Nephron progenitor cell (in vitro differentiated cells): ENCODE data around the gene TBK1.
A peak's percentile ranks its signal among the peaks of the same experiment; 100 is the strongest.

ENCODE experiments used
- DNase-seq: peaks from one replicate; pipeline ENCODE4 v3.0.0; 2021
- H3K27ac Mint-ChIP-seq: 2 replicates; pipeline ENCODE4 v1.8.0; 2021; ENCODE audit warnings: mild to moderate bottlenecking, moderate library complexity, mixed read lengths
- H3K27me3 Mint-ChIP-seq: 2 replicates; pipeline ENCODE4 v1.8.0; 2021; ENCODE audit warnings: mild to moderate bottlenecking, low read depth, mixed read lengths; ENCODE audit not compliant: poor library complexity
- H3K36me3 Mint-ChIP-seq: 2 replicates; pipeline ENCODE4 v1.8.0; 2021; ENCODE audit warnings: low read depth, mixed read lengths
- H3K4me1 Mint-ChIP-seq: 2 replicates; pipeline ENCODE4 v1.8.0; 2021; ENCODE audit warnings: mixed read lengths
- H3K4me3 Mint-ChIP-seq: 2 replicates; pipeline ENCODE4 v1.8.0; 2021; ENCODE audit warnings: mild to moderate bottlenecking, moderate library complexity, mixed read lengths
- H3K9me3 Mint-ChIP-seq: 2 replicates; pipeline ENCODE4 v1.8.0; 2021; ENCODE audit warnings: mild to moderate bottlenecking, moderate library complexity, mixed read lengths
- TF ChIP-seq, protein P1 (sequence below): fragments of 200-600 bp; sonication (generic); IDR thresholded peaks from 2 replicates; pipeline ENCODE4 v1.5.0; 2021; ENCODE audit warnings: antibody characterized with exemption

Gene TBK1

DNA sequence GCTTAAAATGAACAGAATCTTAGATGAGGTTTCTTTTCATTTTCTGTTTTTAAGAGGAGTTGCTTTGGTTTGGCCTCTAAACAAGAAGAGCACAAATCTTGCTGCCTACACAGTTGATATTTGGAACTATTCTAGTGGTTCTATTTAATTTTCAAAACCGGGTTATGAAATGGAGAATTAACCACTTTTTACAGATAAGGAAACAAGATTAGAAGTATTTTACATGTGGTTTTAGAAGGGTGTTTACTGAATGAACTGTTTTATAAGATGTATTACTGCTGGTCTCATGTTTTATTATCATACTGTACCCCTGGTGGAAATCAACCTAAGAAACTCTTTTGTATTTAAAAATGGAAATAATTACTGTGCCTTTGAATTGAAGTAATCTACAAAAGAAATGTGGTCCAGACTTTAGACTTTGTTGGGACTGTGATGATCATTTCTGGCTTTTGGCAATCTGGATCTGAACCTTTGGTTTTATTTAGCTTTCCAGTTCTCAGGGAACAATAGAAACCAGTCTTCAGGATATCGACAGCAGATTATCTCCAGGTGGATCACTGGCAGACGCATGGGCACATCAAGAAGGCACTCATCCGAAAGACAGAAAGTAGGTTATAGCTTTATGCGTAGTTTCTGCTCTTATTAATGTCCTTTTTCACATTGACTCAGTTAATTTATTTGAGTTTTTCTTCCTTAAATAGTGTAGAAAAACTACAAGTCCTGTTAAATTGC lies 43.2 kb downstream of the TBK1 start:
- peaks cover 56% of the 10 kb centered on the region for H3K36me3 Mint-ChIP-seq
- DNase-seq, result no peak
- H3K27me3 Mint-ChIP-seq, result no peaks in the 10 kb centered on the region
- H3K9me3 Mint-ChIP-seq, result no peaks in the 10 kb centered on the region
- no peaks in the 10 kb centered on the region for H3K4me1 Mint-ChIP-seq
- TF ChIP-seq, protein P1, sequence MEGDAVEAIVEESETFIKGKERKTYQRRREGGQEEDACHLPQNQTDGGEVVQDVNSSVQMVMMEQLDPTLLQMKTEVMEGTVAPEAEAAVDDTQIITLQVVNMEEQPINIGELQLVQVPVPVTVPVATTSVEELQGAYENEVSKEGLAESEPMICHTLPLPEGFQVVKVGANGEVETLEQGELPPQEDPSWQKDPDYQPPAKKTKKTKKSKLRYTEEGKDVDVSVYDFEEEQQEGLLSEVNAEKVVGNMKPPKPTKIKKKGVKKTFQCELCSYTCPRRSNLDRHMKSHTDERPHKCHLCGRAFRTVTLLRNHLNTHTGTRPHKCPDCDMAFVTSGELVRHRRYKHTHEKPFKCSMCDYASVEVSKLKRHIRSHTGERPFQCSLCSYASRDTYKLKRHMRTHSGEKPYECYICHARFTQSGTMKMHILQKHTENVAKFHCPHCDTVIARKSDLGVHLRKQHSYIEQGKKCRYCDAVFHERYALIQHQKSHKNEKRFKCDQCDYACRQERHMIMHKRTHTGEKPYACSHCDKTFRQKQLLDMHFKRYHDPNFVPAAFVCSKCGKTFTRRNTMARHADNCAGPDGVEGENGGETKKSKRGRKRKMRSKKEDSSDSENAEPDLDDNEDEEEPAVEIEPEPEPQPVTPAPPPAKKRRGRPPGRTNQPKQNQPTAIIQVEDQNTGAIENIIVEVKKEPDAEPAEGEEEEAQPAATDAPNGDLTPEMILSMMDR, result no peak
- H3K4me3 Mint-ChIP-seq, result no peak overlapping the region
- peak overlapping the region; percentile 9 for H3K27ac Mint-ChIP-seq

DNA sequence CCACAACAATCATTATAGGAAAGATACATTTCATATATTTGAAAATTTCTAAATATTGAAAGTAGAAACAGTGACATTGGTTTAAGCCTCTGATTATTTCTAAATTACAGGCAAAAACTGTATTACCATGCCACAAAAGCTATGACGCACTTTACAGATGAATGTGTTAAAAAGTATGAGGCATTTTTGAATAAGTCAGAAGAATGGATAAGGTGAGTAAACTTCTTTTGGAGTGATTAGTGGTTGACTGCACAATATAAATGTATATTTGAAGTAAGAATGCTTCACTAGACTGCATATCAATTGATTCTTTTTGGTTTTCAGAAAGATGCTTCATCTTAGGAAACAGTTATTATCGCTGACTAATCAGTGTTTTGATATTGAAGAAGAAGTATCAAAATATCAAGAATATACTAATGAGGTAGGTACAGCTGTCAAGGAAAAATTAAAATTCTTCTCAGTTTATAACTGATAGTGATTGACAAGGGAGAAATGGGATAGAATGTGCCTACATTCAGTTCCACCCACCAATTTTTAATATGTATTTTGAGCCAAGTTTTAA lies 45.0 kb downstream of the TBK1 start:
- Mint-ChIP-seq H3K27ac (no peak overlapping the region), H3K4me1 (no peaks in the 10 kb centered on the region), H3K36me3 (peaks cover 54% of the 10 kb centered on the region), H3K4me3 (no peak overlapping the region), H3K27me3 (no peaks in the 10 kb centered on the region), H3K9me3 (no peaks in the 10 kb centered on the region)
- TF ChIP-seq, protein P1, result no peak
- no peak for DNase-seq

DNA sequence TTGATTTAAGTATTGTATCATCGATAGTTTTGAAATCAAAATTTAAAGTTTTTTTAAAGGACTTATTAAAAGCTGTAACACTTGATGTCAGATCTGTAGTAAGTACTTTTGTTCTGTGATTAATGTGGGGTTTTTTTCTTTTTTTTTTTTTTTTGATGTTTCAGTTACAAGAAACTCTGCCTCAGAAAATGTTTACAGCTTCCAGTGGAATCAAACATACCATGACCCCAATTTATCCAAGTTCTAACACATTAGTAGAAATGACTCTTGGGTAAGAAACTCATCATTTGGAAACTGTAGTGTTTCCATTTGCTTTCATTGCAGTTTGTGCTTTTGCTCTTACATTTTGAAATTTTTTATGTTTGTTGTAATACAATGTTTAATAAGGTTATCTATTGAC lies 45.6 kb downstream of the TBK1 start:
- no peaks in the 10 kb centered on the region for H3K4me1 Mint-ChIP-seq
- H3K36me3 Mint-ChIP-seq, result peaks cover 50% of the 10 kb centered on the region
- DNase-seq, result no peak
- no peaks in the 10 kb centered on the region for H3K9me3 Mint-ChIP-seq
- no peak overlapping the region for H3K4me3 Mint-ChIP-seq
- H3K27ac Mint-ChIP-seq, result no peak overlapping the region
- TF ChIP-seq, protein P1, result no peak
- no peaks in the 10 kb centered on the region for H3K27me3 Mint-ChIP-seq

DNA sequence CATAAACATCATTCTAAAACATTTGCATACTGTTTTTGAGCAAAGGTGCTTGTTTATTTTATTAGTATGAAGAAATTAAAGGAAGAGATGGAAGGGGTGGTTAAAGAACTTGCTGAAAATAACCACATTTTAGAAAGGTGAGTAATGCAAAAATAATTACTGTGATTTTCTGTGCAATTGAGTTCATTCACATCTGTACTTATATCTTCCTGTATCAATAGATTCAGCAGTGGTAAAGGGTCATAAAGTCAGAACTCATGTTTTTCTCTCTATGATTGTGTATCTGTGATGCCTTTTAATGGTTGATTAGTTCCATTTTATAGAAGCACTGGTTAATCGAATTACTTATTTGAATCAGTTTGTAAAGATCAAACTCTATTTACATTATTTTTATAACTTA lies 46.0 kb downstream of the TBK1 start:
- no peaks in the 10 kb centered on the region for H3K9me3 Mint-ChIP-seq
- no peak overlapping the region for H3K4me3 Mint-ChIP-seq
- H3K36me3 Mint-ChIP-seq, result peaks cover 53% of the 10 kb centered on the region
- TF ChIP-seq, protein P1, result no peak
- H3K27me3 Mint-ChIP-seq, result no peaks in the 10 kb centered on the region
- H3K4me1 Mint-ChIP-seq, result no peaks in the 10 kb centered on the region
- H3K27ac Mint-ChIP-seq, result no peak overlapping the region
- no peak for DNase-seq

DNA sequence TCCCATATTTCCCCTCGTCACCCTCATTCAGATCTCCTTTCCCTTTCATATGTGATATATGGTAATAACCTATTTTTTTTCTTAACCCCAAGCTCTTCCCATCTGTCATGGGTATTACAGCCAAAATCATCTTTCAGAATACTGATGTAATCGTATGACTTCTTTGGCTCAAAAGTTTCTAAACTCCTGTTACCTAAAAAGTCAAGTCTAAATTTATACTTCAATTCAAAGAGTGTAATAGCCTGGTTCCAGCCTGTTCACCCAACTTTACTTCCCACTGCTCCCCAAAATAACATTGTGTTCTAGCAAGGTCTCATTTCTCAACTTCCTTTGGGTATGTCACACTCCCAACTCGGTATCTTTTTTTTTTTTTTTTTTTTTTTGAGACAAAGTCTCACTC lies 48.5 kb downstream of the TBK1 start:
- peak overlapping the region; percentile 3 for H3K27ac Mint-ChIP-seq
- no peaks in the 10 kb centered on the region for H3K4me1 Mint-ChIP-seq
- no peak for DNase-seq
- TF ChIP-seq, protein P1, result no peak
- H3K9me3 Mint-ChIP-seq, result no peaks in the 10 kb centered on the region
- peaks cover 55% of the 10 kb centered on the region for H3K36me3 Mint-ChIP-seq
- H3K4me3 Mint-ChIP-seq, result no peak overlapping the region
- no peaks in the 10 kb centered on the region for H3K27me3 Mint-ChIP-seq

DNA sequence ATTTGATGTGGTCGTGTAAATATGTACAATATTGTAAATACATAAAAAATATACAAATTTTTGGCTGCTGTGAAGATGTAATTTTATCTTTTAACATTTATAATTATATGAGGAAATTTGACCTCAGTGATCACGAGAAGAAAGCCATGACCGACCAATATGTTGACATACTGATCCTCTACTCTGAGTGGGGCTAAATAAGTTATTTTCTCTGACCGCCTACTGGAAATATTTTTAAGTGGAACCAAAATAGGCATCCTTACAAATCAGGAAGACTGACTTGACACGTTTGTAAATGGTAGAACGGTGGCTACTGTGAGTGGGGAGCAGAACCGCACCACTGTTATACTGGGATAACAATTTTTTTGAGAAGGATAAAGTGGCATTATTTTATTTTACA lies 49.6 kb downstream of the TBK1 start:
- no peak for DNase-seq
- no peak overlapping the region for H3K27ac Mint-ChIP-seq
- TF ChIP-seq, protein P1, result no peak
- no peaks in the 10 kb centered on the region for H3K4me1 Mint-ChIP-seq
- no peaks in the 10 kb centered on the region for H3K9me3 Mint-ChIP-seq
- no peak overlapping the region for H3K4me3 Mint-ChIP-seq
- peaks cover 54% of the 10 kb centered on the region for H3K36me3 Mint-ChIP-seq
- no peaks in the 10 kb centered on the region for H3K27me3 Mint-ChIP-seq
